ENCODE results near the gene STAT2. TPM values are rescaled to one million over a fixed set of nuclear protein-coding genes. Genes with fewer than 3 reads are reported as not detected.

Gene STAT2
- total and polyA plus RNA-seq, 9 of the 15 experiments (the other 6 are each of a cell fraction or from before 2014, with no cell fraction given): 15.5 to 46.9 (median 40.1) TPM

DNA sequence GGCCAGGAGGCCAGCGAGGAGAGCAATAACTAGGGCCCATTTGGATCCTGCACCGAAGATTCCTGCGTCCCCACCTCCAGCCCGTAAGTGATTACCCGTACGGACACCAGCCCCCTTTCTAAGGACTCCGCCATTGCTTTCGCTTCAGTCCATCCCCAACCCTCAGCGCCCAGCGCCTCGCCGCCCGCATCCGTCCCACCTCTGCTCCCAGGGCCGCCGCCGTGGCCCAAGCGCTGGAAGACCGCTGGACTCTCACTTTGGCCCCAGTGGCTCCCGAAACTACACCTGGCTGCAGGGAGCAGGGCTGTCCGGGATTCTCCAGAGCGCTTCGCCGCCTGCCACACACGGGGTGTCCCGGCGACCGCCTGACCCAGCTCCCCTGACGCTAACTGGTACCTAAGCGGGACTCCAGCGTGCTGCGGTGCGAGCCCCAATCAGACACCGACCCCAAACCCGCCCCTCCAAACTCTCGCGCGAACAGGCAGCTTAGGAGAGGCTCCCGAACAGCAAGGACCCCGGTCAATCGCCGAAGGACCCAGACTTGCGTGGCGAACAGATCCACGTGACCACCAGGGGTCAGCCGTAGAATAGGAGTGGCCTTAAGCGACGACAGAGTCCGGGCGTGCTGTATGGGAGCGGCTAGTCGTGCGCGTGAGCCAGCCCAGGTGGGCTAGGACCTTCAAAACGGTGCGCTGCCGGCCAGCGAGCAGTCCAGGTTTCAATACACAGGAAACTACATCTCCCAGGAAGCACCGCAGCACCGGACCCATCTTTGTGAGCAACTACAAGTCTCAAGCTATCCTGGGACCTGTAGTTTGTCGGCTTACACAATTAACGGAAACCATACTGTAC lies 44.1 kb downstream of the STAT2 start, which contains the start of gene CNPY2 (continued):
- TF ChIP-seq PRDM10 (IDR thresholded peaks at IDR 0.05; ENCODE audit: partially characterized antibody): no peak
- TF ChIP-seq PCBP1 (IDR thresholded peaks at IDR 0.05; ENCODE audit: low read depth, low read length, poor library complexity, severe bottlenecking): peak; percentile 56
- TF ChIP-seq HMG20B (CRISPR knock-in tag; IDR thresholded peaks at IDR 0.05): no peak
- TF ChIP-seq KAT7 (CRISPR knock-in tag; IDR thresholded peaks at IDR 0.05; ENCODE audit: borderline replicate concordance): no peak
- peak; percentile 57; the same call in 1 of the 2 replicates for TF ChIP-seq CBFA2T2 (conservative IDR thresholded peaks at IDR 0.05)
- no peak for TF ChIP-seq SNRNP70 (optimal IDR thresholded peaks at IDR 0.05; ENCODE audit: low read depth, low read length)
- TF ChIP-seq, protein P1, sequence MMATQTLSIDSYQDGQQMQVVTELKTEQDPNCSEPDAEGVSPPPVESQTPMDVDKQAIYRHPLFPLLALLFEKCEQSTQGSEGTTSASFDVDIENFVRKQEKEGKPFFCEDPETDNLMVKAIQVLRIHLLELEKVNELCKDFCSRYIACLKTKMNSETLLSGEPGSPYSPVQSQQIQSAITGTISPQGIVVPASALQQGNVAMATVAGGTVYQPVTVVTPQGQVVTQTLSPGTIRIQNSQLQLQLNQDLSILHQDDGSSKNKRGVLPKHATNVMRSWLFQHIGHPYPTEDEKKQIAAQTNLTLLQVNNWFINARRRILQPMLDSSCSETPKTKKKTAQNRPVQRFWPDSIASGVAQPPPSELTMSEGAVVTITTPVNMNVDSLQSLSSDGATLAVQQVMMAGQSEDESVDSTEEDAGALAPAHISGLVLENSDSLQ (IDR thresholded peaks at IDR 0.05): peak; percentile 73
- peak in 1 of 3 experiments; percentile 89; a peak in 2 of 6 replicates for TF ChIP-seq ZBTB11 (CRISPR knock-in tag; IDR thresholded peaks at IDR 0.05)
- TF ChIP-seq IFI16 (CRISPR knock-in tag; IDR thresholded peaks at IDR 0.05): no peak
- TF ChIP-seq FOXA1 (IDR thresholded peaks at IDR 0.05; ENCODE audit: borderline replicate concordance): no peak
- TF ChIP-seq MIER1 (IDR thresholded peaks at IDR 0.05; ENCODE audit: low read depth): no peak
- TF ChIP-seq KDM1A (IDR thresholded peaks at IDR 0.05): no peak
- TF ChIP-seq KDM5B (IDR thresholded peaks at IDR 0.05; ENCODE audit: insufficient replicate concordance, low read depth, low read length): peak; percentile 79
- TF ChIP-seq DNMT1 (IDR thresholded peaks at IDR 0.05): 0 out of 2 replicates have a peak, but pooled peaks have one; percentile 14
- no peak for TF ChIP-seq PYGO2 (tag; IDR thresholded peaks at IDR 0.05)
- TF ChIP-seq HOXB6 (CRISPR knock-in tag; IDR thresholded peaks at IDR 0.05; ENCODE audit: borderline replicate concordance): no peak
- TF ChIP-seq GABPB2 (CRISPR knock-in tag; conservative IDR thresholded peaks at IDR 0.05): no peak
- TF ChIP-seq MYNN (IDR thresholded peaks at IDR 0.05): 0 out of 2 replicates have a peak, but pooled peaks have one; percentile 3
- no peak for TF ChIP-seq MYNN (CRISPR knock-in tag; IDR thresholded peaks at IDR 0.05)

All from K562 (cell line).